Natural killer cell (primary cell): Measurements from ENCODE around the gene ANKRD12. TPM values are rescaled to one million over a fixed set of nuclear protein-coding genes. Genes with fewer than 3 reads are reported as not detected.

Experiments used
- ATAC-seq, 3 donors: fragments of 150-1000 bp in 2 of 3; fragments of 200-7000 bp in 1 of 3; cut with Tn5 transposase; 1 replicate in 1 of 3; 2 replicates in 2 of 3; pipeline ENCODE4 v1.10.0; 2021; ENCODE audit warnings: mild to moderate bottlenecking in 2 of 3, moderate library complexity in 2 of 3
- DNase-seq, 2 donors: peaks; one replicate each; pipeline versions ENCODE4 v3.0.0 to v3.0.0-alpha.2; 2013 to 2021; ENCODE audit warnings: mixed read lengths in 1 of 2
- H3K27ac ChIP-seq: one replicate; pipeline ENCODE4 v1.5.1; 2013; ENCODE audit warnings: mild to moderate bottlenecking, low read length
- H3K27me3 ChIP-seq: one replicate; pipeline ENCODE4 v1.6.1; 2013; ENCODE audit warnings: low read length; ENCODE audit not compliant: control insufficient read depth, insufficient read depth
- H3K36me3 ChIP-seq: one replicate; pipeline ENCODE4 v1.6.1; 2013; ENCODE audit warnings: low read length; ENCODE audit not compliant: control insufficient read depth, insufficient read depth
- H3K4me1 ChIP-seq: one replicate; pipeline ENCODE4 v1.6.1; 2013; ENCODE audit warnings: low read length; ENCODE audit not compliant: control insufficient read depth, insufficient read depth
- H3K4me3 ChIP-seq: one replicate; pipeline ENCODE4 v1.5.1; 2013; ENCODE audit warnings: low read length
- H3K9me3 ChIP-seq: one replicate; pipeline ENCODE4 v1.6.1; 2013; ENCODE audit warnings: low read length; ENCODE audit not compliant: control insufficient read depth, insufficient read depth
- H3K27ac Mint-ChIP-seq, 2 donors: one replicate each; pipeline ENCODE4 v1.8.0; 2022; ENCODE audit warnings: mild to moderate bottlenecking in 2 of 2, mixed read lengths in 2 of 2, moderate library complexity in 1 of 2
- H3K27me3 Mint-ChIP-seq, 2 donors: one replicate each; pipeline ENCODE4 v1.8.0; 2022; ENCODE audit warnings: low read depth in 2 of 2, mixed read lengths in 2 of 2
- H3K36me3 Mint-ChIP-seq: one replicate; pipeline ENCODE4 v1.8.0; 2022; ENCODE audit warnings: mixed read lengths
- H3K4me1 Mint-ChIP-seq, 2 donors: one replicate each; pipeline ENCODE4 v1.8.0; 2022; ENCODE audit warnings: mixed read lengths in 2 of 2
- H3K4me3 Mint-ChIP-seq: one replicate; pipeline ENCODE4 v1.8.0; 2022; ENCODE audit warnings: mild to moderate bottlenecking, moderate library complexity, mixed read lengths
- H3K9me3 Mint-ChIP-seq, 2 donors: one replicate each; pipeline ENCODE4 v1.8.0; 2022; ENCODE audit warnings: mixed read lengths in 2 of 2
- CTCF ChIP-seq: fragments of 200-600 bp; IDR thresholded peaks from one replicate; pipeline ENCODE4 v1.8.0; 2022; ENCODE audit warnings: antibody characterized with exemption
- WGBS: methylation state at CpG from one replicate; pipeline ENCODE4 v1.1.7; 2013; ENCODE audit warnings: missing lambda C conversion rate; ENCODE audit not compliant: insufficient coverage; 5-methylcytosine and 5-hydroxymethylcytosine counted together
- intact Hi-C: fragments of 100-400 bp; cut with micrococcal nuclease; formaldehyde crosslinking; loops from one replicate; pipeline ENCODE4 v1.14.2; 2022
- total RNA-seq, 4 donors: library from RNA; stranded (reverse); fragments of 120-200 nt in 1 of 4; gene quantifications; one replicate each; pipeline versions ENCODE4 v1.2.3 to v1.2.4, GENCODE V29; 2013 to 2022

ANKRD12 gene
- total RNA-seq, 3 donors from 2014 or later (not counting 1 experiment from before 2014, with no cell fraction given), result 136 to 148 (median 141) TPM

GRCh38 chr18:9193031-9193430 is 56.5 kb downstream of the ANKRD12 start:
- H3K36me3 ChIP-seq, result peaks cover 28% of the 10 kb centered on the region

DNA sequence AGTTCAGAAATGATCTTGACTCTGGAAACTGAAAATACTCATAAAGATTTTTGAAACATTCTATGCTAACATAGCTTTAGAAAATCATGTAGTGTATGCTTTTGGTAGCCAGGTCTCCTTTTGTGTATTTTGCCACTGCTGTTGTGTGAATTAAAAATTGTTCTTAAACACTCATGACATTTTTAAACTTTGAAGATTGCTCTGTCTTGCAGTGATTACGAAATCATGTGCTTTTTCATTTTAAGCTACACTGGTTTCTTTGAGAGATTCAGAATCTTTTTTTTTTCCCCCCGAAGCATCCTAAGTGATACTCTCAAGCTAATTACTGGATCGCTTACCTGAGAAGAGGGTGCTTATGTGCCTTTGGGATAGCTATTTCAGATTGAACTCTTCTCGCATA is 60.0 kb downstream of the ANKRD12 start:
- H3K4me3 Mint-ChIP-seq, result no peak overlapping the region
- no peaks in the 10 kb centered on the region for H3K27me3 ChIP-seq
- no peak overlapping the region for H3K27ac Mint-ChIP-seq
- 92% methylated on average over 2 of the region's 4 CpGs for WGBS
- peaks cover 26 to 35% of the 10 kb centered on the region in 2 donors for H3K4me1 Mint-ChIP-seq
- no peak overlapping the region for H3K4me3 ChIP-seq
- H3K36me3 Mint-ChIP-seq, result peaks cover 8% of the 10 kb centered on the region
- TF ChIP-seq CTCF, result no peak
- H3K4me1 ChIP-seq, result no peaks in the 10 kb centered on the region
- no peak overlapping the region for H3K27ac ChIP-seq
- DNase-seq, result no peak
- intact Hi-C loops, result no loop called here
- peaks cover 19% of the 10 kb centered on the region for H3K36me3 ChIP-seq
- H3K9me3 Mint-ChIP-seq, result no peaks in the 10 kb centered on the region
- ATAC-seq, result no peak
- H3K9me3 ChIP-seq, result no peaks in the 10 kb centered on the region
- no peaks in the 10 kb centered on the region for H3K27me3 Mint-ChIP-seq

More at GRCh38 chr18:9193031-9193430, 56.5 kb downstream of the ANKRD12 start:
- DNase-seq, result no peak
- Mint-ChIP-seq H3K4me1 (peaks cover 24 to 37% of the 10 kb centered on the region in 2 donors), H3K4me3 (no peak overlapping the region), H3K36me3 (peaks cover 8% of the 10 kb centered on the region), H3K27ac (peak overlapping the region; percentile 13 to 75), H3K9me3 (no peaks in the 10 kb centered on the region), H3K27me3 (no peaks in the 10 kb centered on the region)
- intact Hi-C loops, result no loop called here
- Histone ChIP-seq H3K4me3 (no peak overlapping the region), H3K9me3 (no peaks in the 10 kb centered on the region), H3K27ac (no peak overlapping the region), H3K4me1 (no peaks in the 10 kb centered on the region), H3K27me3 (no peaks in the 10 kb centered on the region)
- WGBS, result 96% methylated on average over 2 of the region's 2 CpGs
- no peak for ATAC-seq
- TF ChIP-seq CTCF, result no peak

DNA sequence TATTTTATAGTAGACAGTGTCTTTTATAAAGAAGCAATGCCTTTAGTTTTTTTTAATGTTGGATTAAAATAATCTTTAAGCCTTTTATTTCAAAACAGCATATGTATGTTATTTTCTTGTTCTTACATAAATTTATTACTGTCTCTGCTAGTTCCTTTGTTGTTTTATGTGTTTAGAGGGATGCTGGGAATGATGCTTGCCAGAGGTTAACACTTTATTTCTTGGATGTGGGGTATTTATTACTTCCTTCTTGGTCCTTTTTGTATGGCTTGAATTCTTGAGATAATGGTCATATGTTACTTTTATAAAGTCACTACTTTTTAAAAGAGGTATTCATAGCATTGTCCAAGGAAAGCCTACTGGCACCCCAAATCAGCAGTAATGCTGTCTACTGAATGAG is 63.1 kb downstream of the ANKRD12 start:
- Histone ChIP-seq H3K9me3 (no peaks in the 10 kb centered on the region), H3K4me3 (no peak overlapping the region), H3K27ac (no peak overlapping the region), H3K27me3 (no peaks in the 10 kb centered on the region), H3K36me3 (peaks cover 19% of the 10 kb centered on the region), H3K4me1 (no peaks in the 10 kb centered on the region)
- TF ChIP-seq CTCF, result no peak
- Mint-ChIP-seq H3K4me1 (peaks cover 14 to 20% of the 10 kb centered on the region in 2 donors), H3K27ac (peak overlapping the region in 1 of 2 donors; percentile 4), H3K9me3 (no peaks in the 10 kb centered on the region), H3K27me3 (no peaks in the 10 kb centered on the region), H3K36me3 (no peaks in the 10 kb centered on the region), H3K4me3 (no peak overlapping the region)
- intact Hi-C loops, result no loop called here
- DNase-seq, result no peak
- ATAC-seq, result no peak

- H3K9me3 Mint-ChIP-seq, result no peaks in the 10 kb centered on the region
- intact Hi-C loops, result no loop called here
- DNase-seq (no peak), ATAC-seq (no peak)
- Histone ChIP-seq H3K9me3 (no peaks in the 10 kb centered on the region), H3K36me3 (peaks cover 8% of the 10 kb centered on the region), H3K4me1 (no peaks in the 10 kb centered on the region), H3K4me3 (no peak overlapping the region), H3K27ac (no peak overlapping the region), H3K27me3 (no peaks in the 10 kb centered on the region)
- H3K4me3 Mint-ChIP-seq, result no peak overlapping the region
- H3K27ac Mint-ChIP-seq, result peak overlapping the region; percentile 11 to 16
- peaks cover 10 to 26% of the 10 kb centered on the region in 2 donors for H3K4me1 Mint-ChIP-seq
- TF ChIP-seq CTCF, result no peak
- 100% methylated on average over 1 of the region's 2 CpGs for WGBS
- no peaks in the 10 kb centered on the region for H3K27me3 Mint-ChIP-seq
- H3K36me3 Mint-ChIP-seq, result no peaks in the 10 kb centered on the region
Observed at GRCh38 chr18:9201224-9201623, 64.6 kb downstream of the ANKRD12 start.
